Lung microvascular endothelial cell (primary cell): ENCODE data around the gene ICE1. TPM values are rescaled to one million over a fixed set of nuclear protein-coding genes. Genes with fewer than 3 reads are reported as not detected.
"Not testable (repeated sequence)": the region's sequence is repeated elsewhere in the genome, so short reads cannot be mapped to it uniquely, and the experiment has no call there.

Experiments used
- DNase-seq, 2 donors: peaks; one replicate each; pipeline versions ENCODE4 v3.0.0 to v3.0.0-alpha.2; 2010; ENCODE audit warnings: low read depth in 2 of 2
- total RNA-seq: library from RNA; depleted of rRNA; stranded (reverse); fragments of >200 nt; gene quantifications from 2 replicates; pipeline ENCODE4 v1.2.1, GENCODE V29; 2014

Gene ICE1
- total RNA-seq, 1 donor from 2014 or later: 20.6 TPM

- DNase-seq: no peak
Measured at GRCh38 chr5:5487585-5488360, 65.3 kb downstream of the ICE1 start.

- no peak for DNase-seq
Measured at GRCh38 chr5:5490774-5491347, 68.4 kb downstream of the ICE1 start.

DNA sequence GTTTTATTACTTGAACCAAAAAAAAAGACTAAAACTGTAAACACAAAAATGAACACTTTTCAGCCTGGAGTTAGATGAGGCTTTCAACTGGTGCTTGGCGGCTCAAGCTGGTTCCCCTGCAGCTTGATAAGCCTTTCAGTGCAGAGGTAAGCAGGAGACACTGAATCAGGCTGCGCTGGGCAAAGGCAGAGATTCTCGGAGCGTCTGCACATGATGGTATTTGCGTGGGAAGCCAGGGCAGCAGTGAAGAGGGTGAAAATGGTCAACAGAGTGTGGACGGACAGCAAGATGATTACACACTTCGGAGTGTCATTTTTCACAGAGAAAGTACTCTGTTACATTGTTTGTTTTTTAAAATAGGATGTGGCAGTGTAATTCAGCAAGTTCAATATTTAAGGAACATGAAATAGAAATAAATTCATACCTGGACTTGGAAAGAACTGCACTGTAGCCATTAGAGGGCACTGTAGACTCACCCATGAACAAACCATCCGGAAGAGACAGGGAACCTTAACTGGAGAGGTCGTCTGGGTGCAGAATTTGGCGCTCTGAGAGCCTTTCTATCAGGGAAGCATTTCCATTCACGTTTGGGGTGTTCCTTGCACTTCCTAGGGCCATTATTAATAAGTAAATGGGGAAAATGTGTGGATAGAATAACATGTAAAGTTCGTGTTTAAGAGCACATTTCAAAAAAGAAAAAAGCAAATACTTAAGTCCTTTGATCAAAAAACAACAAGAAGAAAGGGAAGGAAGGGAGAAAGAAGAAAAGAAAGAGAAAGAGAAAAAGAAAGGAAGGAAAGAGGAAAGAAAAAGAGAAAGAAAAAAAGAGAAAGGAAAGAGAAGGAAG is 69.8 kb downstream of the ICE1 start:
- peak; percentile 65 to 67 for DNase-seq

DNA sequence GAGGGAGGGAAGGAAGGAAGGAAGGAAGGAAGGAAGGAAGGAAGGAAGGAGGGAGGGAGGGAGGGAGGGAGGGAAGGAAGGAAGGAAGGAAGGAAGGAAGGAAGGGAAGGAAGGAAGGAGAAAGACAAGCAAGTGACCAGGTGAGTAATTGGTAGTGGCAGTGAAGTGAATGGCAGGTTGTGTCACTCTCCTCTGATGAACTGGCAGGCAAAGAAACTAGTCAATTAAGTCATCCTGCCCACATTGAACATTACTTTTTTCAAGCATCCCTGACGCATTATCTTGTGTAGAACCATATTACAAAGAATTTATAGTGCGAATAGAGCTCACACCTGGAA is 70.4 kb downstream of the ICE1 start:
- not testable (repeated sequence) for DNase-seq

DNA sequence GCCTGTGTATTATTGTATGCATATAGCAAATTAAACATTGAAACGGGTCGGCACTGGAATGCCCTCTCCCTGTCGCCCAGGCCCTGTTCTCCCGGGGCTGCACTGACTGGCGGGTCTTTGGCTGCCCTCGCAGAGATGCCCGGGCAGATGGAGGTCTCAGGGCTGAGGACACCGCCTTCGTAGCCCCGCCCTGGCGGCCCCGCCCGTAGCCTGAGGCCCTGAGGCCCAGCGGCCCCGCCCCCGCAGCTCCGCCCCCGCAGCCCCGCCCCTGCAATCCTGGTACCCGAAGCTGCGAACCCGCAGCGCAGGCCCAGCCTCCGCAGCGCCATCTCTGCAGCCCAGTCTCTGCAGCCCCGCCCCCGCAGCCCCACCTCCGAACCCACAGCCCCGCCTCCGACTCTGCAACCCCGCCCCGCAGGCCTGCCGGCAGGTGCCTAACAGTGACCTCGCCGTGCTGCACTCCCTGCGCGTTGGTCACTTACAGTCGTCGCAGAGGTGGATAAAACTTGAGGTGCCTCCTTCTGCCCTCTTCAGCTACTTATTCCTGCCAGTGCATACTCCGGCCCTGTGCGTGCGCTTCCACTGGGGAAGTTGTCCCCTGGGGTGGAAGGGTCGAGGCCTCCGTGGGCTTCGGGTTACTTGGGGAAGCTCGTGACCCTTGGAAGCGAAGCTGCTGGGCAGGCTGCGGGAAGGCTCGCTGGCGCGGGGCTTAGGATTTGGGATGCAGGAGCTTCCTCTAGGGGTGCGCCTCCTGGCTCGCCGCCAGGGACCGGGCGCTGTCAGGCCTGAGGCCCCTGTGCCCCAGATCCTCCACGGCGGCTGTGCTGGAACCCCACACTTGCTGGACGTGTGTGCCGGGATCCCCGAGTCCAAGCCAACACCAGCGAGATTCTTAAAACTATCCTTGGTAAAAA is 72.3 kb downstream of the ICE1 start:
- peak; percentile 57 for DNase-seq

- peak; percentile 62 to 63 for DNase-seq
Measured at GRCh38 chr5:5497152-5497788, 74.8 kb downstream of the ICE1 start.

- no peak for DNase-seq
Measured at GRCh38 chr5:5499442-5499841, 77.0 kb downstream of the ICE1 start.

- no peak for DNase-seq
Measured at GRCh38 chr5:5504325-5504724, 81.8 kb downstream of the ICE1 start.

- DNase-seq: no peak
Measured at GRCh38 chr5:5505815-5506214, 83.3 kb downstream of the ICE1 start.

GRCh38 chr5:5508391-5508790 is 85.9 kb downstream of the ICE1 start:
- no peak for DNase-seq

DNA sequence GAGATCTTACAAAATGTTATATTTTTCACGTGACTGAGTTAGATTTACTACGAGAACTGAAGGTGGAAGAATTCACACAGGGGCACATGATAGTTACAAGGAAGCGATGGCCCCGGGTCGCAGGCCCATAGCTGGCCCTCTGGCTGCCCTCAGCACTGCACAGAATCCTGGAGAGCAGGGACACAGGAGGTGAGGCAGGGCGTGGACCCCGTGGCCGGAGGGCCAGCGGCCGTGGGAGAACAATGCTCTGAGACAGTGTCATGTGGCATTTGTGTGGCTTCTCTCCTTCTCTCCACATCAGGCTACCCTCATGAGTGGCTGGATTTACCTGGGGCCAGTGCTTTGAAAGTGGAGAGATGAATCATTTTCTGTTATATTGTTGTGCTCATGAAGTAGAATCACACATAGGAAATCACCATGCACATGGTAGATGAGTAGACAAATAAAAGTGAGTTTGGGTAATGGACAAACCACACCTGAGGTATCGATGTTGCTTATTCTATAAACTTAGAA is 89.5 kb downstream of the ICE1 start:
- no peak for DNase-seq

DNA sequence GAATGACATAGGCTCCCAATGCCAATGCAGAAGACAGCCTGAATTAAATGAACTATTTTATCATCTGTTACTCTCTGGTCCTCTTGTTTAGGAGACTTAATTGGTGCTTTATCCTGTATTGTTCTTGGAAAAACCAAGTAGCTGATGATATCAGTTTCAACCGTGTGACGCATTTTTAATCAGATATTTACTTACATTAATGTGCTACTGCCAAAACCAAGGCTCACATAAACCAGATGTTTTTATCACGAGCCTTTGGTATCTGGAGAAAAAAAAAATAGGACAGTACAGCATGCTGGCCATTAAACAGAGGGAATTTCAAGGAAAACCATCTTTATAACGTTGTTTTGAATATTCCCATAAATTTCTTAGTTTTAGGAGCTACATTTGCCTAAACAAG is 90.1 kb downstream of the ICE1 start:
- no peak for DNase-seq

GRCh38 chr5:5520622-5521021 is 98.1 kb downstream of the ICE1 start:
- not testable (repeated sequence) for DNase-seq

GRCh38 chr5:5521029-5521428 is 98.6 kb downstream of the ICE1 start:
- DNase-seq: no peak

DNA sequence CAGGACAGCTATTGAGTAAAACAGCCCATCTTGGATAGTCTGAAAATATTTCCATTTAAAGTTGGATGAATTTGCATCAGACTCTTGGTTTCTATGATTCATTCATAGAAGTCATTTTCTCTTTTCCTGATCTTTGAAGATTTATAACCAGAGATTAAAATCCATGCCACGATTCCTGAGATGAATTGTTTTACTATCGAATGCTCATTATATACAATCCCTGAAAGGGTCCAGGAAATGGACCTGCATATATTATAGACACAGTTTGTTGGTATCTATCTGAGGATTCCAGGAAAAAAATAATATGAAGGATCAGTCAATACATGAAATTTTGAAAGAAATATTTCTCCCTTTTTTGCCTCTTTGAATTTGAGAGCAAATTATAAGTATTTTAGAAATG is 99.0 kb downstream of the ICE1 start:
- DNase-seq: no peak

- DNase-seq: no peak
Measured at GRCh38 chr5:5522336-5522735, 99.9 kb downstream of the ICE1 start.

GRCh38 chr5:5523066-5523505 is 100.6 kb downstream of the ICE1 start:
- DNase-seq: peak; percentile 9 to 36

DNA sequence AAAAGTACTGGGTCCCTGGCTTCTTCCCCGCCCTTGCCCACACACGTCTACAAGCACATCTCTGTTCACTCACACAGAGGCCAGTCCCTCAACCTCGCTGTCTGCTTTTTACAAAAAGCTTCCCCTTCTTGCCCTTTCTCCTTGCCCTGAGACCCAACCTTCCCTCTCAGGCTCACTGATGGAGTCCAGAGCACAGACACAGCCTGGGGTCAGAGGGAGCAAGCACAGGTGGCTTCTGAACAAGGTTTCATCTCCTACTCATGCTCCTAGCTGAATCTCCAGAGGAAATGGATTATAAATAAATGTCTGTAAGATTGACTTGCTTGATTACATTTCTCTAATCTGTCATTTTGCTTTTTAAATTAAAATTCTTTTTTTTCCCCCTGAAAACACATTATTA is 101.8 kb downstream of the ICE1 start:
- no peak for DNase-seq

DNA sequence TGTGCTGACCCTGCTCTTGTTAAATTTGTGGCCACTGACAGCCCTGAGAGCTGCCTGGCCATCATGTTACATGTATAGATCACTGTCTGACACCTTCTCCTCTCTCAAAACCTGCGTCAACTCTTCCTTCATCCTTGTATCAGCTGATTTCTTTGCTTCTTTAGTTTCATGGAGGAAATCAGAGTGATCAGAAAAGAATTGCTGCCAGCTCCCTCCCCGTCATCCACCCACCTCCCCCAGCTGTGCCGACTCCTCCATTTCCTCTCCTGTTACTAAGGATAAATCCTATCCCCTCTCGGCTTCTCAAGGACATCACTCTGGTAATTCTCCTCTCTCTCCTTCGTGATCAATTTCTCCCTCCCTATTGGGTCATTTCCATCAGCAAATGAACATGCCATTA is 108.9 kb downstream of the ICE1 start:
- no peak for DNase-seq

- no peak for DNase-seq
Measured at GRCh38 chr5:5532306-5533076, 110.0 kb downstream of the ICE1 start.
